AG10803 (cell line): ENCODE data around the gene PPM1F.

Source experiments
- DNase-seq: peaks from one replicate; pipeline ENCODE4 v3.0.0; 2010; ENCODE audit warnings: low read depth
- H3K4me3 ChIP-seq: 2 replicates; pipeline ENCODE4 v1.5.1; 2011; ENCODE audit warnings: mild to moderate bottlenecking, low read length, control low read depth
- TF ChIP-seq, protein P1 (sequence below): conservative IDR thresholded peaks from 2 replicates; pipeline ENCODE4 v1.5.1; 2011; ENCODE audit warnings: mild to moderate bottlenecking, low read length, control low read depth, inconsistent platforms

PPM1F gene

GRCh38 chr22:21923163-21923561 is 29.5 kb downstream of the PPM1F start:
- TF ChIP-seq, protein P1, sequence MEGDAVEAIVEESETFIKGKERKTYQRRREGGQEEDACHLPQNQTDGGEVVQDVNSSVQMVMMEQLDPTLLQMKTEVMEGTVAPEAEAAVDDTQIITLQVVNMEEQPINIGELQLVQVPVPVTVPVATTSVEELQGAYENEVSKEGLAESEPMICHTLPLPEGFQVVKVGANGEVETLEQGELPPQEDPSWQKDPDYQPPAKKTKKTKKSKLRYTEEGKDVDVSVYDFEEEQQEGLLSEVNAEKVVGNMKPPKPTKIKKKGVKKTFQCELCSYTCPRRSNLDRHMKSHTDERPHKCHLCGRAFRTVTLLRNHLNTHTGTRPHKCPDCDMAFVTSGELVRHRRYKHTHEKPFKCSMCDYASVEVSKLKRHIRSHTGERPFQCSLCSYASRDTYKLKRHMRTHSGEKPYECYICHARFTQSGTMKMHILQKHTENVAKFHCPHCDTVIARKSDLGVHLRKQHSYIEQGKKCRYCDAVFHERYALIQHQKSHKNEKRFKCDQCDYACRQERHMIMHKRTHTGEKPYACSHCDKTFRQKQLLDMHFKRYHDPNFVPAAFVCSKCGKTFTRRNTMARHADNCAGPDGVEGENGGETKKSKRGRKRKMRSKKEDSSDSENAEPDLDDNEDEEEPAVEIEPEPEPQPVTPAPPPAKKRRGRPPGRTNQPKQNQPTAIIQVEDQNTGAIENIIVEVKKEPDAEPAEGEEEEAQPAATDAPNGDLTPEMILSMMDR, result no peak
- H3K4me3 ChIP-seq, result no peak overlapping the region
- DNase-seq, result no peak

- TF ChIP-seq, protein P1, result no peak
Observed at GRCh38 chr22:21922370-21923162, 30.1 kb downstream of the PPM1F start.

GRCh38 chr22:21921729-21922128 is 30.9 kb downstream of the PPM1F start:
- peak; percentile 38 for DNase-seq
- H3K4me3 ChIP-seq, result no peak overlapping the region
- TF ChIP-seq, protein P1, result no peak

More at GRCh38 chr22:21922370-21923162, 30.1 kb downstream of the PPM1F start:
- H3K4me3 ChIP-seq, result no peak overlapping the region
- DNase-seq, result no peak

DNA sequence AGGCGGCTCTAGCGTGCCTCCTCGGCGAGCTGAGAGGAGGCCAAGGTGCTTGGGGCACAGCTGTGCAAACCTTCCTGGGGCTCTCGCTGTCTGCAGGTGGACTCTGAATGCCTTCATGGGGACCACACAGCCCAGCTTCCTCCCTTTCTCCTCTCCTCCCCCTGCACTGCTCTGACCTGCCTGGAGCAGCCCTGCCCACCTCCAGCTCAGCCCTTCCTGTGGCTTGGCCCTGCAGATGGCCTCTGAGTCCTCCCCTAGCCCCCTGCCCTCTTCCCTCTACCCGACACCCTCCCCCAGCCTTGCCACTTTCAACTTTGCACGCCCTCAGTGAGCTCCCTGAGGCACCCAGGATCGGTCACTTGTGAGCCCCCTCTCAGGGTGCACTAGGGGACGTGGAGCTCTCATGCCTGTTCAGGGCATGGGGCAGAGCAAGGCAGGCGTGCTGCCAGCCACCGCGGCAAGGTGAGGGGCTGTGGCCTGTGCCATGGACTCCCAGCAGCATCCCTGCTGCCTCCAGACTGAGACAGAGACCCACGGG is 31.4 kb downstream of the PPM1F start:
- TF ChIP-seq, protein P1, result no peak
- no peak overlapping the region for H3K4me3 ChIP-seq
- no peak for DNase-seq

- no peak for DNase-seq
- no peak overlapping the region for H3K4me3 ChIP-seq
Observed at GRCh38 chr22:21920341-21921183, 32.1 kb downstream of the PPM1F start.

GRCh38 chr22:21919526-21920307 is 32.9 kb downstream of the PPM1F start:
- TF ChIP-seq, protein P1, result no peak
- no peak for DNase-seq
- no peak overlapping the region for H3K4me3 ChIP-seq

More at GRCh38 chr22:21920341-21921183, 32.1 kb downstream of the PPM1F start:
- TF ChIP-seq, protein P1, result no peak
